Glutamatergic neuron (in vitro differentiated cells): Measurements from ENCODE around the gene TIMM10B. TPM values are rescaled to one million over a fixed set of nuclear protein-coding genes. Genes with fewer than 3 reads are reported as not detected.

Experiments
- DNase-seq: peaks from one replicate; pipeline ENCODE4 v3.0.0; 2022
- H3K27ac Mint-ChIP-seq: one replicate; pipeline ENCODE4 v1.8.0; 2020; ENCODE audit warnings: mild to moderate bottlenecking, mixed read lengths, inconsistent platforms; ENCODE audit not compliant: unreplicated experiment
- H3K27me3 Mint-ChIP-seq: one replicate; pipeline ENCODE4 v1.8.0; 2020; ENCODE audit warnings: mild to moderate bottlenecking, moderate library complexity, mixed read lengths, inconsistent platforms; ENCODE audit not compliant: unreplicated experiment
- H3K36me3 Mint-ChIP-seq: one replicate; pipeline ENCODE4 v1.8.0; 2020; ENCODE audit warnings: mild to moderate bottlenecking, mixed read lengths, inconsistent platforms; ENCODE audit not compliant: unreplicated experiment
- H3K4me1 Mint-ChIP-seq: one replicate; pipeline ENCODE4 v1.8.0; 2020; ENCODE audit warnings: mild to moderate bottlenecking, low read depth, mixed read lengths, inconsistent platforms; ENCODE audit not compliant: unreplicated experiment
- H3K4me3 Mint-ChIP-seq: one replicate; pipeline ENCODE4 v1.8.0; 2020; ENCODE audit warnings: mild to moderate bottlenecking, mixed read lengths, inconsistent platforms; ENCODE audit not compliant: unreplicated experiment
- H3K9me3 Mint-ChIP-seq: one replicate; pipeline ENCODE4 v1.8.0; 2020; ENCODE audit warnings: mild to moderate bottlenecking, moderate library complexity, mixed read lengths, inconsistent platforms; ENCODE audit not compliant: unreplicated experiment
- total RNA-seq: library from RNA; stranded (reverse); fragmentation: NEBNext Ultra II Directional; extraction: Animal tissue kit (Norgen Biotek cat#: 25700); gene quantifications from one replicate; pipeline ENCODE4 v1.2.1, GENCODE V29; 2021; ENCODE audit not compliant: unreplicated experiment
- TF ChIP-seq, protein P1 (sequence below): fragments of 200-600 bp; sonication (generic); IDR thresholded peaks from one replicate; pipeline ENCODE4 v1.5.0; 2021; ENCODE audit not compliant: partially characterized antibody, unreplicated experiment

TIMM10B gene
- total RNA-seq, 1 donor from 2014 or later, result 35.9 TPM

- H3K36me3 Mint-ChIP-seq, result peaks cover 4% of the 10 kb centered on the region
- no peak for DNase-seq
- no peaks in the 10 kb centered on the region for H3K4me1 Mint-ChIP-seq
- no peak overlapping the region for H3K4me3 Mint-ChIP-seq
- TF ChIP-seq, protein P1, sequence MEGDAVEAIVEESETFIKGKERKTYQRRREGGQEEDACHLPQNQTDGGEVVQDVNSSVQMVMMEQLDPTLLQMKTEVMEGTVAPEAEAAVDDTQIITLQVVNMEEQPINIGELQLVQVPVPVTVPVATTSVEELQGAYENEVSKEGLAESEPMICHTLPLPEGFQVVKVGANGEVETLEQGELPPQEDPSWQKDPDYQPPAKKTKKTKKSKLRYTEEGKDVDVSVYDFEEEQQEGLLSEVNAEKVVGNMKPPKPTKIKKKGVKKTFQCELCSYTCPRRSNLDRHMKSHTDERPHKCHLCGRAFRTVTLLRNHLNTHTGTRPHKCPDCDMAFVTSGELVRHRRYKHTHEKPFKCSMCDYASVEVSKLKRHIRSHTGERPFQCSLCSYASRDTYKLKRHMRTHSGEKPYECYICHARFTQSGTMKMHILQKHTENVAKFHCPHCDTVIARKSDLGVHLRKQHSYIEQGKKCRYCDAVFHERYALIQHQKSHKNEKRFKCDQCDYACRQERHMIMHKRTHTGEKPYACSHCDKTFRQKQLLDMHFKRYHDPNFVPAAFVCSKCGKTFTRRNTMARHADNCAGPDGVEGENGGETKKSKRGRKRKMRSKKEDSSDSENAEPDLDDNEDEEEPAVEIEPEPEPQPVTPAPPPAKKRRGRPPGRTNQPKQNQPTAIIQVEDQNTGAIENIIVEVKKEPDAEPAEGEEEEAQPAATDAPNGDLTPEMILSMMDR, result no peak
- peaks cover 2% of the 10 kb centered on the region for H3K27me3 Mint-ChIP-seq
- H3K9me3 Mint-ChIP-seq, result peaks cover 2% of the 10 kb centered on the region
- H3K27ac Mint-ChIP-seq, result no peak overlapping the region
Observed at GRCh38 chr11:6437993-6438392, 43.3 kb upstream of the TIMM10B start.

GRCh38 chr11:6438979-6439571 lies 42.2 kb upstream of the TIMM10B start:
- Mint-ChIP-seq H3K27ac (no peak overlapping the region), H3K4me3 (no peak overlapping the region), H3K4me1 (no peaks in the 10 kb centered on the region), H3K36me3 (no peaks in the 10 kb centered on the region), H3K9me3 (no peaks in the 10 kb centered on the region), H3K27me3 (no peaks in the 10 kb centered on the region)
- DNase-seq, result peak; percentile 55
- TF ChIP-seq, protein P1, result peak; percentile 64

DNA sequence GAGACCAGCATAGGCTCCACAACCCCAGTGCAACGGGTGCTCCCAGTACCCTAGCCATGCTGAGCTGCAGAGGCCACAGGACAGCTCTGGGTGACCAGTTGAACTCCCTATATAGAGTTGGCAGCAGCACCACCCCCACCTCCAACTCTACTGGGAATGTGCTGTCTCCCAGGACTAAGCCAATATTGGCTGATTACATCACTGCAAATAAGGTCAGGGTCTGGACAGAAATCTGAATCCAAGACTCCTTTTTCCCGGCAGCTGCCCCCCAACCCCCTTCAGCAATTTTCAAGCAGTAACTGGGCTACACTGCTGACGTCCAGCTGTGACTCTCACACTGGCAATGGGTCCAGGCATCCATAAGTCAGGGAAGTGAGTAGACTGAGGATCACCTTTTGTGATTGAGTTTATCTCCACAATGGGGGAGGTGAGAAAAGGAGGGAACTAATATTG lies 40.4 kb upstream of the TIMM10B start, which contains the start of gene HPX:
Gene HPX (minus strand): TSS at position 82 of the 453 bp plus-strand sequence. CDS start 24 bp downstream, at position 58.
- Mint-ChIP-seq H3K36me3 (no peaks in the 10 kb centered on the region), H3K4me3 (no peak within 1 kb of the TSS), H3K9me3 (no peaks in the 10 kb centered on the region), H3K27ac (no peak within 1 kb of the TSS), H3K4me1 (no peaks in the 10 kb centered on the region), H3K27me3 (no peaks in the 10 kb centered on the region)
- TF ChIP-seq, protein P1, result no peak
- DNase-seq, result no peak

GRCh38 chr11:6442441-6442840 lies 38.9 kb upstream of the TIMM10B start:
- H3K27ac Mint-ChIP-seq, result no peak overlapping the region
- TF ChIP-seq, protein P1, result no peak
- DNase-seq, result no peak
- no peaks in the 10 kb centered on the region for H3K36me3 Mint-ChIP-seq
- H3K4me3 Mint-ChIP-seq, result no peak overlapping the region
- no peaks in the 10 kb centered on the region for H3K4me1 Mint-ChIP-seq
- H3K27me3 Mint-ChIP-seq, result no peaks in the 10 kb centered on the region
- no peaks in the 10 kb centered on the region for H3K9me3 Mint-ChIP-seq

DNA sequence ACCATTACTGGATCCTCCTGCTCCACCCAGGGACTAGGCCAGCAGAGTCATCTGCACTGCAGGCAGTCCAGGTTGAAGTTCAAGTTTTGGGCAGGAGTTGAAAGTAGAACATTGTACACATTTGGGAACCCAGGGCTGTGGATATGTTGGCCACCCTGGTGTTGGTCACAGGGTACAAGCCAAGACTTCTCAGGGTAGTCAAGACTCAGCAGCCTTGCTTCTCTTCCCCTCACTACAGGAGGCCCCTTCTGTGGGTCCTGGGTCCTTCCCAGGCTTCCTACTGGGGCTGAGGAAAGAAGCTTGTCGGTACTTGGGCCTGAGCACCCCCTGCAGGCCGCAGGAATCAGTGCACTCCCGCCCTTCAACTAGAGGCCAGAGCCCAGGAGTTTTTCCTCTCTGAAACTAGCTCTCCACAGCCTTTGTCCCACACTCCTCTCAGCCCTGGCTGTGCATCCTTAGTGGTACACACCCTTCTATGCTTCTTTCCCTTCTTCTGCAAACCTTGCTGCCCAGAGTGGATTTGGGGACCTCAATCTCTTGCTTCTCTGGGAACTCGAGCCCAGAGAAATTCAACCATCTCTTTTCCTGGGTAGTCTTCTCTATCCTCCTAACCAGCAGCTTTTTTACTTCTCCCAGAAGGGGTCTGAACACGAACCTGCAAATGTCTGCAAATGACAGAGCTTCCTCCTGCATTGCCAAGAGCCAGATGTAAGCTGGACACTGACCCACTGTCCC lies 37.9 kb upstream of the TIMM10B start:
- Mint-ChIP-seq H3K27ac (no peak overlapping the region), H3K4me1 (no peaks in the 10 kb centered on the region), H3K36me3 (no peaks in the 10 kb centered on the region), H3K9me3 (no peaks in the 10 kb centered on the region), H3K27me3 (no peaks in the 10 kb centered on the region), H3K4me3 (no peak overlapping the region)
- DNase-seq, result peak; percentile 63
- TF ChIP-seq, protein P1, result peak; percentile 83
